Neural progenitor cell (in vitro differentiated cells): ENCODE results near the gene GMPR. TPM values are rescaled to one million over a fixed set of nuclear protein-coding genes. Genes with fewer than 3 reads are reported as not detected.

Source experiments
- DNase-seq: peaks from one replicate; pipeline ENCODE4 v3.0.0-alpha.2; 2016; ENCODE audit warnings: low spot score
- H2AFZ ChIP-seq: fragments of 200-600 bp; sonication (generic); replicated peaks from 2 replicates; pipeline ENCODE4 v1.6.1; 2016; ENCODE audit warnings: antibody characterized with exemption
- H3F3A ChIP-seq: fragments of 200-600 bp; sonication (generic); 2 replicates; pipeline ENCODE4 v1.6.1; 2016; ENCODE audit warnings: antibody characterized with exemption, low read depth
- H3K27ac ChIP-seq: fragments of 200-600 bp; sonication (generic); 2 replicates; pipeline ENCODE4 v1.5.1; 2016; ENCODE audit warnings: mild to moderate bottlenecking
- H3K27me3 ChIP-seq: fragments of 200-600 bp; sonication (generic); 2 replicates; pipeline ENCODE4 v1.6.1; 2016; ENCODE audit warnings: mild to moderate bottlenecking, moderate library complexity
- H3K36me3 ChIP-seq: fragments of 200-600 bp; sonication (generic); 2 replicates; pipeline ENCODE4 v1.5.1; 2016
- H3K4me1 ChIP-seq: fragments of 200-600 bp; sonication (generic); 2 replicates; pipeline ENCODE4 v1.6.1; 2016; ENCODE audit warnings: mixed run types
- H3K4me2 ChIP-seq: fragments of 200-600 bp; sonication (generic); 2 replicates; pipeline ENCODE4 v1.6.1; 2016
- H3K4me3 ChIP-seq: fragments of 200-600 bp; sonication (generic); 2 replicates; pipeline ENCODE4 v1.5.1; 2016
- H3K79me2 ChIP-seq: fragments of 200-600 bp; sonication (generic); 2 replicates; pipeline ENCODE4 v1.6.1; 2016; ENCODE audit warnings: low read depth
- H3K9ac ChIP-seq: fragments of 200-600 bp; sonication (generic); 2 replicates; pipeline ENCODE4 v1.6.1; 2016
- H3K9me3 ChIP-seq: fragments of 200-600 bp; sonication (generic); 2 replicates; pipeline ENCODE4 v1.5.1; 2016; ENCODE audit warnings: low read depth
- H4K20me1 ChIP-seq: fragments of 200-600 bp; sonication (generic); 2 replicates; pipeline ENCODE4 v1.6.1; 2016; ENCODE audit warnings: low read depth
- H3K27ac Mint-ChIP-seq: 3 replicates; pipeline ENCODE4 v1.8.0; 2021; ENCODE audit warnings: mixed read lengths
- H3K27me3 Mint-ChIP-seq: 2 replicates; pipeline ENCODE4 v1.8.0; 2022; ENCODE audit warnings: low read depth, mild to moderate bottlenecking, inconsistent platforms, moderate library complexity, mixed read lengths; ENCODE audit not compliant: insufficient read depth
- H3K36me3 Mint-ChIP-seq: 3 replicates; pipeline ENCODE4 v1.8.0; 2021; ENCODE audit warnings: mixed read lengths
- H3K4me1 Mint-ChIP-seq: 3 replicates; pipeline ENCODE4 v1.8.0; 2021; ENCODE audit warnings: mixed read lengths
- H3K4me3 Mint-ChIP-seq: 3 replicates; pipeline ENCODE4 v1.8.0; 2021; ENCODE audit warnings: mild to moderate bottlenecking, moderate library complexity, mixed read lengths
- H3K9me3 Mint-ChIP-seq: 3 replicates; pipeline ENCODE4 v1.8.0; 2020; ENCODE audit warnings: mixed read lengths
- CTCF ChIP-seq: fragments of 200-600 bp; sonication (generic); IDR thresholded peaks from 2 replicates; pipeline ENCODE4 v1.5.1; 2017; ENCODE audit warnings: antibody characterized with exemption, mild to moderate bottlenecking
- EZH2 ChIP-seq: fragments of 200-600 bp; sonication (generic); IDR thresholded peaks from 2 replicates; pipeline ENCODE4 v1.6.1; 2017; ENCODE audit warnings: antibody characterized with exemption, mild to moderate bottlenecking, moderate library complexity
- EZH2phosphoT487 ChIP-seq: fragments of 200-600 bp; sonication (generic); IDR thresholded peaks from 2 replicates; pipeline ENCODE4 v1.6.1; 2017; ENCODE audit warnings: antibody characterized with exemption
- total RNA-seq: library from RNA; depleted of rRNA; stranded (reverse); fragments of >200 nt; gene quantifications from 2 replicates; pipeline ENCODE4 v1.2.3, GENCODE V29; 2015; ENCODE audit warnings: low replicate concordance

The GMPR gene
- total RNA-seq, 1 donor from 2014 or later = not detected

GRCh38 chr6:16326971-16327776 is 88.8 kb downstream of the GMPR start:
- H3K27me3 ChIP-seq = no peaks in the 10 kb centered on the region
- no peak overlapping the region for H3K4me2 ChIP-seq

GRCh38 chr6:16327777-16328325 is 89.5 kb downstream of the GMPR start:
- Mint-ChIP-seq H3K4me3 (no peak overlapping the region), H3K27ac (peak overlapping the region; percentile 61), H3K36me3 (peaks cover 3% of the 10 kb centered on the region), H3K4me1 (peaks cover 22% of the 10 kb centered on the region), H3K9me3 (peaks cover 11% of the 10 kb centered on the region), H3K27me3 (no peaks in the 10 kb centered on the region)
- Histone ChIP-seq H3K79me2 (no peaks in the 10 kb centered on the region), H3K9ac (no peak overlapping the region), H3K4me2 (no peak overlapping the region), H3K4me1 (peaks cover 15% of the 10 kb centered on the region), H3K4me3 (no peak overlapping the region), H3K9me3 (no peaks in the 10 kb centered on the region), H3K36me3 (no peaks in the 10 kb centered on the region), H2AFZ (no peak overlapping the region), H4K20me1 (no peaks in the 10 kb centered on the region), H3K27ac (no peak overlapping the region), H3F3A (peaks cover 9% of the 10 kb centered on the region), H3K27me3 (no peaks in the 10 kb centered on the region)
- TF ChIP-seq EZH2phosphoT487 (no peak), CTCF (no peak), EZH2 (no peak)
- no peak for DNase-seq

More at GRCh38 chr6:16326971-16327776, 88.8 kb downstream of the GMPR start:
- TF ChIP-seq CTCF (no peak), EZH2 (no peak), EZH2phosphoT487 (no peak)
- Histone ChIP-seq H3K27ac (no peak overlapping the region), H3F3A (peaks cover 9% of the 10 kb centered on the region), H3K79me2 (no peaks in the 10 kb centered on the region), H3K4me3 (no peak overlapping the region), H3K4me1 (peaks cover 10% of the 10 kb centered on the region), H2AFZ (no peak overlapping the region), H4K20me1 (no peaks in the 10 kb centered on the region), H3K9me3 (no peaks in the 10 kb centered on the region), H3K36me3 (no peaks in the 10 kb centered on the region), H3K9ac (no peak overlapping the region)
- Mint-ChIP-seq H3K9me3 (peaks cover 11% of the 10 kb centered on the region), H3K4me1 (peaks cover 29% of the 10 kb centered on the region), H3K36me3 (peaks cover 3% of the 10 kb centered on the region), H3K4me3 (no peak overlapping the region), H3K27ac (no peak overlapping the region), H3K27me3 (no peaks in the 10 kb centered on the region)
- DNase-seq = no peak

- H3K9me3 ChIP-seq = no peaks in the 10 kb centered on the region
- no peak overlapping the region for H3K4me2 ChIP-seq
- peaks cover 3% of the 10 kb centered on the region for H3K36me3 Mint-ChIP-seq
- no peaks in the 10 kb centered on the region for H4K20me1 ChIP-seq
- H2AFZ ChIP-seq = no peak overlapping the region
- no peak for TF ChIP-seq EZH2
- no peak for TF ChIP-seq CTCF
- no peak for TF ChIP-seq EZH2phosphoT487
- H3K9ac ChIP-seq = no peak overlapping the region
- H3K4me1 ChIP-seq = peaks cover 15% of the 10 kb centered on the region
- H3K4me3 ChIP-seq = no peak overlapping the region
- H3K27ac Mint-ChIP-seq = no peak overlapping the region
- no peaks in the 10 kb centered on the region for H3K36me3 ChIP-seq
- no peak for DNase-seq
- H3F3A ChIP-seq = peaks cover 9% of the 10 kb centered on the region
- H3K27me3 ChIP-seq = no peaks in the 10 kb centered on the region
- no peak overlapping the region for H3K4me3 Mint-ChIP-seq
- H3K4me1 Mint-ChIP-seq = peaks cover 17% of the 10 kb centered on the region
- no peak overlapping the region for H3K27ac ChIP-seq
- no peaks in the 10 kb centered on the region for H3K27me3 Mint-ChIP-seq
- H3K79me2 ChIP-seq = no peaks in the 10 kb centered on the region
- H3K9me3 Mint-ChIP-seq = peaks cover 11% of the 10 kb centered on the region
Measured at GRCh38 chr6:16329233-16329632, 90.8 kb downstream of the GMPR start.
